DND-41 (cell line): ENCODE results near the gene HOXB8.

Experiments used
- ATAC-seq: fragments of 200-7000 bp; cut with Tn5 transposase; 3 replicates; pipeline ENCODE4 v1.9.1; 2021; ENCODE audit warnings: low read depth; ENCODE audit not compliant: insufficient read depth
- DNase-seq: peaks from one replicate; pipeline ENCODE4 v3.0.0-alpha.2; 2020
- H2AFZ ChIP-seq: 2 replicates; pipeline ENCODE4 v1.6.0; 2012; ENCODE audit warnings: low read depth, low read length
- H3K27ac ChIP-seq: 2 replicates; pipeline ENCODE4 v1.5.1; 2012; ENCODE audit warnings: low read length, inconsistent platforms
- H3K27me3 ChIP-seq: fragments of 200-600 bp; sonication (generic); 2 replicates; pipeline ENCODE4 v1.6.0; 2012; ENCODE audit warnings: low read length, mild to moderate bottlenecking, inconsistent platforms; ENCODE audit not compliant: insufficient read depth, poor library complexity
- H3K36me3 ChIP-seq: 2 replicates; pipeline ENCODE4 v1.5.1; 2012; ENCODE audit warnings: low read length, inconsistent platforms; ENCODE audit not compliant: insufficient read depth
- H3K4me1 ChIP-seq: 2 replicates; pipeline ENCODE4 v1.5.1; 2012; ENCODE audit warnings: mild to moderate bottlenecking, low read length; ENCODE audit not compliant: insufficient read depth
- H3K4me2 ChIP-seq: 2 replicates; pipeline ENCODE4 v1.6.0; 2012; ENCODE audit warnings: mild to moderate bottlenecking, moderate library complexity, low read length, inconsistent platforms; ENCODE audit not compliant: insufficient read depth
- H3K4me3 ChIP-seq, 2 experiments: fragments of 200-600 bp in 1 of 2; shearing (Covaris generic) in 1 of 2; 2 replicates each; pipeline ENCODE4 v1.5.1; 2012 to 2016; ENCODE audit warnings: inconsistent platforms in 2 of 2, low read length in 2 of 2, mild to moderate bottlenecking in 2 of 2, low read depth in 1 of 2, moderate library complexity in 1 of 2
- H3K79me2 ChIP-seq: 2 replicates; pipeline ENCODE4 v1.6.0; 2012; ENCODE audit warnings: low read length, inconsistent platforms; ENCODE audit not compliant: insufficient read depth
- H3K9ac ChIP-seq: 2 replicates; pipeline ENCODE4 v1.6.0; 2012; ENCODE audit warnings: low read depth, mild to moderate bottlenecking, inconsistent platforms, low read length, moderate library complexity
- H3K9me3 ChIP-seq: 2 replicates; pipeline ENCODE4 v1.5.1; 2012; ENCODE audit warnings: low read length, moderate library complexity, mild to moderate bottlenecking, inconsistent platforms; ENCODE audit not compliant: insufficient read depth, severe bottlenecking
- H4K20me1 ChIP-seq: 2 replicates; pipeline ENCODE4 v1.6.0; 2012; ENCODE audit warnings: low read length; ENCODE audit not compliant: insufficient read depth
- EZH2 ChIP-seq: IDR thresholded peaks from 3 replicates; pipeline ENCODE4 v1.6.1; 2012; ENCODE audit warnings: borderline replicate concordance, low read depth, mild to moderate bottlenecking, moderate library complexity, low read length, inconsistent platforms; ENCODE audit not compliant: severe bottlenecking
- TF ChIP-seq, protein P1 (sequence below): IDR thresholded peaks from 2 replicates; pipeline ENCODE4 v1.5.1; 2012; ENCODE audit warnings: borderline replicate concordance, low read length, moderate library complexity, mild to moderate bottlenecking; ENCODE audit not compliant: poor library complexity, severe bottlenecking; ENCODE audit errors: extremely low read depth

The HOXB8 gene

GRCh38 chr17:48577330-48577945, 37.7 kb downstream of the HOXB8 start:
- no peaks in the 10 kb centered on the region for H3K4me1 ChIP-seq
- peaks cover 17% of the 10 kb centered on the region for H3K27me3 ChIP-seq
- H2AFZ ChIP-seq = no peak overlapping the region
- H3K27ac ChIP-seq = no peak overlapping the region
- H4K20me1 ChIP-seq = peaks cover 4% of the 10 kb centered on the region; the same call in 1 of the 2 replicates
- no peak overlapping the region for H3K9ac ChIP-seq
- H3K36me3 ChIP-seq = no peaks in the 10 kb centered on the region
- ATAC-seq = no peak
- H3K79me2 ChIP-seq = no peaks in the 10 kb centered on the region
- no peaks in the 10 kb centered on the region for H3K9me3 ChIP-seq
- no peak for DNase-seq
- no peak overlapping the region for H3K4me3 ChIP-seq
- TF ChIP-seq, protein P1, sequence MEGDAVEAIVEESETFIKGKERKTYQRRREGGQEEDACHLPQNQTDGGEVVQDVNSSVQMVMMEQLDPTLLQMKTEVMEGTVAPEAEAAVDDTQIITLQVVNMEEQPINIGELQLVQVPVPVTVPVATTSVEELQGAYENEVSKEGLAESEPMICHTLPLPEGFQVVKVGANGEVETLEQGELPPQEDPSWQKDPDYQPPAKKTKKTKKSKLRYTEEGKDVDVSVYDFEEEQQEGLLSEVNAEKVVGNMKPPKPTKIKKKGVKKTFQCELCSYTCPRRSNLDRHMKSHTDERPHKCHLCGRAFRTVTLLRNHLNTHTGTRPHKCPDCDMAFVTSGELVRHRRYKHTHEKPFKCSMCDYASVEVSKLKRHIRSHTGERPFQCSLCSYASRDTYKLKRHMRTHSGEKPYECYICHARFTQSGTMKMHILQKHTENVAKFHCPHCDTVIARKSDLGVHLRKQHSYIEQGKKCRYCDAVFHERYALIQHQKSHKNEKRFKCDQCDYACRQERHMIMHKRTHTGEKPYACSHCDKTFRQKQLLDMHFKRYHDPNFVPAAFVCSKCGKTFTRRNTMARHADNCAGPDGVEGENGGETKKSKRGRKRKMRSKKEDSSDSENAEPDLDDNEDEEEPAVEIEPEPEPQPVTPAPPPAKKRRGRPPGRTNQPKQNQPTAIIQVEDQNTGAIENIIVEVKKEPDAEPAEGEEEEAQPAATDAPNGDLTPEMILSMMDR = no peak
- no peak for TF ChIP-seq EZH2
- no peak overlapping the region for H3K4me2 ChIP-seq

GRCh38 chr17:48576479-48577309, 38.4 kb downstream of the HOXB8 start:
- Histone ChIP-seq H3K36me3 (no peaks in the 10 kb centered on the region), H3K27ac (no peak overlapping the region), H3K4me2 (no peak overlapping the region), H3K4me1 (no peaks in the 10 kb centered on the region), H3K9me3 (no peaks in the 10 kb centered on the region), H3K79me2 (no peaks in the 10 kb centered on the region), H4K20me1 (peaks cover 4% of the 10 kb centered on the region; the same call in 1 of the 2 replicates), H2AFZ (no peak overlapping the region), H3K9ac (no peak overlapping the region), H3K4me3 (no peak overlapping the region), H3K27me3 (peaks cover 24% of the 10 kb centered on the region)
- ATAC-seq = no peak
- TF ChIP-seq EZH2 = no peak
- TF ChIP-seq, protein P1 = no peak
- no peak for DNase-seq

- peaks cover 30% of the 10 kb centered on the region for H3K27me3 ChIP-seq
- TF ChIP-seq EZH2 = no peak
- TF ChIP-seq, protein P1 = no peak
- H3K36me3 ChIP-seq = no peaks in the 10 kb centered on the region
- no peak overlapping the region for H3K9ac ChIP-seq
- DNase-seq (no peak), ATAC-seq (no peak)
- no peak overlapping the region for H3K27ac ChIP-seq
- H3K4me1 ChIP-seq = no peaks in the 10 kb centered on the region
- H3K9me3 ChIP-seq = no peaks in the 10 kb centered on the region
- no peak overlapping the region for H3K4me2 ChIP-seq
- no peak overlapping the region for H2AFZ ChIP-seq
- H3K4me3 ChIP-seq = no peak overlapping the region
- H3K79me2 ChIP-seq = no peaks in the 10 kb centered on the region
- peaks cover 4% of the 10 kb centered on the region; the same call in 1 of the 2 replicates for H4K20me1 ChIP-seq
Measured at GRCh38 chr17:48575673-48576478, 39.2 kb downstream of the HOXB8 start.
